Measurements from ENCODE around the gene CAMK4. TPM values are rescaled to one million over a fixed set of nuclear protein-coding genes. Genes with fewer than 3 reads are reported as not detected.

CAMK4 gene
- total and polyA plus RNA-seq, 4 donors, result 0.27 to 1.4 (median 1.2) TPM

GRCh38 chr5:111385051-111385450 is 160.9 kb downstream of the CAMK4 start:
- no peaks in the 10 kb centered on the region for H3K27me3 ChIP-seq (ENCODE audit: control insufficient read depth in 4 of 4, insufficient read depth in 4 of 4, low read length in 3 of 4)
- TF ChIP-seq JUND (IDR thresholded peaks at IDR 0.05) (no peak), FOXA1 (IDR thresholded peaks at IDR 0.05) (no peak), YY1 (IDR thresholded peaks at IDR 0.05) (no peak), CTCF (IDR thresholded peaks at IDR 0.05; ENCODE audit: low read depth, low read length, missing input control) (no peak), RXRA (IDR thresholded peaks at IDR 0.05) (no peak), REST (IDR thresholded peaks at IDR 0.05) (no peak), FOXA2 (IDR thresholded peaks at IDR 0.05) (no peak), NR2F2 (IDR thresholded peaks at IDR 0.05) (no peak), HNF4A (conservative IDR thresholded peaks at IDR 0.05) (no peak), MAX (IDR thresholded peaks at IDR 0.05) (no peak), GABPA (IDR thresholded peaks at IDR 0.05 in 1 of 2, conservative IDR thresholded peaks at IDR 0.05 in 1 of 2) (no peak), TAF1 (conservative IDR thresholded peaks at IDR 0.05) (no peak), ZBTB33 (IDR thresholded peaks at IDR 0.05) (no peak), ATF3 (IDR thresholded peaks at IDR 0.05) (no peak), EGR1 (IDR thresholded peaks at IDR 0.05; ENCODE audit: low read depth in 2 of 2) (no peak), SP1 (IDR thresholded peaks at IDR 0.05) (no peak), HNF4G (IDR thresholded peaks at IDR 0.05) (no peak), RAD21 (IDR thresholded peaks at IDR 0.05) (no peak)
- no peak overlapping the region for H3K27ac ChIP-seq (ENCODE audit: low read depth in 1 of 2, low read length in 2 of 2)
- H3K9me3 ChIP-seq (ENCODE audit: control insufficient read depth in 4 of 4, low read length in 3 of 4), result peaks cover 0 to 5% (median 1%) of the 10 kb centered on the region in 4 donors
- H3K4me3 ChIP-seq (ENCODE audit: low read depth in 1 of 3, low read length in 3 of 3), result no peak overlapping the region
- H3K36me3 ChIP-seq (ENCODE audit: control insufficient read depth in 4 of 4, insufficient read depth in 3 of 4, low read depth in 1 of 4, low read length in 3 of 4), result no peaks in the 10 kb centered on the region
- H3K4me1 ChIP-seq (ENCODE audit: control insufficient read depth in 4 of 4, insufficient read depth in 4 of 4, low read length in 3 of 4), result no peaks in the 10 kb centered on the region
- no peak overlapping the region for H3K9ac ChIP-seq (ENCODE audit: low read depth in 1 of 2, low read length in 2 of 2)
- DNase-seq (ENCODE audit: low spot score), result no peak
